ENCODE measurements around the gene CLTCL1. TPM values are rescaled to one million over a fixed set of nuclear protein-coding genes. Genes with fewer than 3 reads are reported as not detected.

CLTCL1 gene
- total and polyA plus RNA-seq, 9 of the 15 experiments (the other 6 are each of a cell fraction or from before 2014, with no cell fraction given): 1.1 to 11.7 (median 5.0) TPM

DNA sequence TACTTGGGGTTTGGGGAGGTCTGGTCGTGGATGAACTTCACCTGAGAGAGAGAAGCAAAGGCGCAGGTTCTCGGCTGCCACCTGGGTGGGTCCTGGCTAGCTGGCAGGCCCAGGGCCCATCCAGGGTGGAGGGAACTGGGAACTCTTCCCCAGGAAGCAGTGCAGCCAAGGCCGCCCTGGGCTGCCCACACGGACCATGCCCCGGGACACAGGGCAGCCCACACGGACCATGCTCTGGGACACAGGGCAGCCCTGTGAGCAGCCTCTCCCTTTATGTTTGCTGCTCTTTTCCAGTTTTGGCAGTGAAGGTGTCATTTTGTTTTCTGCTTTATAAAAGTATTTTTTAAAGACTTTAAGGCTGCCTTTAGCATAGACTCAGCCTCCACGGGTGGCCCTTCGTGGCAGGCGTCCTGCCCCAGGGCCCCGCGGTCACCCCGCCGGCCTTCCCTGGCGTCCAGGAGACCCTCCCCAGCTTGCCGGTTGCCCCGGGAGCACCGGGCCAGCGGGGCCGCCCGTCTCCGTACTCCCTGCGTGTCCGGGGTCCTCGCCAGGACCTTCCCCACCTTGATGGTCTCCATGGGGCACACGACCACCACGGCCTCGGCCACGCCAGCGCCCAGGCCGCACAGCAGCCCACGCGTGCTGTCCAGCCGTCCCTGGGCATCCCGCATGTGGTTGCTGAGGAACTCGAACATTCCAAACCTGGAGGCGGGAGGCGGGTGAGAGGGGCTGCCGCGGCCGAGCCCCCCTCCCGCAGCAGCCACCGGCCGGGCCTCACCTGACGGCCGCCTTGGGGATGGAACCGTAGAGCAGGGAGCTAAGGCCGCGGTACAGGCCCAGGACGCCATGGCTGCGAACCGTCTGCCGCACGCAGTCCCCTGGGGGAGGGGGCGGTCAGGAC is 114.1 kb downstream of the CLTCL1 start (continued):
- TF ChIP-seq, protein P1, sequence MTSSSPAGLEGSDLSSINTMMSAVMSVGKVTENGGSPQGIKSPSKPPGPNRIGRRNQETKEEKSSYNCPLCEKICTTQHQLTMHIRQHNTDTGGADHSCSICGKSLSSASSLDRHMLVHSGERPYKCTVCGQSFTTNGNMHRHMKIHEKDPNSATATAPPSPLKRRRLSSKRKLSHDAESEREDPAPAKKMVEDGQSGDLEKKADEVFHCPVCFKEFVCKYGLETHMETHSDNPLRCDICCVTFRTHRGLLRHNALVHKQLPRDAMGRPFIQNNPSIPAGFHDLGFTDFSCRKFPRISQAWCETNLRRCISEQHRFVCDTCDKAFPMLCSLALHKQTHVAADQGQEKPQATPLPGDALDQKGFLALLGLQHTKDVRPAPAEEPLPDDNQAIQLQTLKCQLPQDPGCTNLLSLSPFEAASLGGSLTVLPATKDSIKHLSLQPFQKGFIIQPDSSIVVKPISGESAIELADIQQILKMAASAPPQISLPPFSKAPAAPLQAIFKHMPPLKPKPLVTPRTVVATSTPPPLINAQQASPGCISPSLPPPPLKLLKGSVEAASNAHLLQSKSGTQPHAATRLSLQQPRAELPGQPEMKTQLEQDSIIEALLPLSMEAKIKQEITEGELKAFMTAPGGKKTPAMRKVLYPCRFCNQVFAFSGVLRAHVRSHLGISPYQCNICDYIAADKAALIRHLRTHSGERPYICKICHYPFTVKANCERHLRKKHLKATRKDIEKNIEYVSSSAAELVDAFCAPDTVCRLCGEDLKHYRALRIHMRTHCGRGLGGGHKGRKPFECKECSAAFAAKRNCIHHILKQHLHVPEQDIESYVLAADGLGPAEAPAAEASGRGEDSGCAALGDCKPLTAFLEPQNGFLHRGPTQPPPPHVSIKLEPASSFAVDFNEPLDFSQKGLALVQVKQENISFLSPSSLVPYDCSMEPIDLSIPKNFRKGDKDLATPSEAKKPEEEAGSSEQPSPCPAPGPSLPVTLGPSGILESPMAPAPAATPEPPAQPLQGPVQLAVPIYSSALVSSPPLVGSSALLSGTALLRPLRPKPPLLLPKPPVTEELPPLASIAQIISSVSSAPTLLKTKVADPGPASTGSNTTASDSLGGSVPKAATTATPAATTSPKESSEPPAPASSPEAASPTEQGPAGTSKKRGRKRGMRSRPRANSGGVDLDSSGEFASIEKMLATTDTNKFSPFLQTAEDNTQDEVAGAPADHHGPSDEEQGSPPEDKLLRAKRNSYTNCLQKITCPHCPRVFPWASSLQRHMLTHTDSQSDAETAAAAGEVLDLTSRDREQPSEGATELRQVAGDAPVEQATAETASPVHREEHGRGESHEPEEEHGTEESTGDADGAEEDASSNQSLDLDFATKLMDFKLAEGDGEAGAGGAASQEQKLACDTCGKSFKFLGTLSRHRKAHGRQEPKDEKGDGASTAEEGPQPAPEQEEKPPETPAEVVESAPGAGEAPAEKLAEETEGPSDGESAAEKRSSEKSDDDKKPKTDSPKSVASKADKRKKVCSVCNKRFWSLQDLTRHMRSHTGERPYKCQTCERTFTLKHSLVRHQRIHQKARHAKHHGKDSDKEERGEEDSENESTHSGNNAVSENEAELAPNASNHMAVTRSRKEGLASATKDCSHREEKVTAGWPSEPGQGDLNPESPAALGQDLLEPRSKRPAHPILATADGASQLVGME (CRISPR knock-in tag; IDR thresholded peaks at IDR 0.05): no peak
- TF ChIP-seq ZNF384 (IDR thresholded peaks at IDR 0.05; ENCODE audit: low read depth, low read length): no peak
- TF ChIP-seq EP400 (IDR thresholded peaks at IDR 0.05): no peak
- TF ChIP-seq FOXM1 (IDR thresholded peaks at IDR 0.05; ENCODE audit: low read depth): no peak
- TF ChIP-seq FOXM1 (CRISPR knock-in tag; IDR thresholded peaks at IDR 0.05; ENCODE audit: low read depth): no peak
- TF ChIP-seq, protein P2, sequence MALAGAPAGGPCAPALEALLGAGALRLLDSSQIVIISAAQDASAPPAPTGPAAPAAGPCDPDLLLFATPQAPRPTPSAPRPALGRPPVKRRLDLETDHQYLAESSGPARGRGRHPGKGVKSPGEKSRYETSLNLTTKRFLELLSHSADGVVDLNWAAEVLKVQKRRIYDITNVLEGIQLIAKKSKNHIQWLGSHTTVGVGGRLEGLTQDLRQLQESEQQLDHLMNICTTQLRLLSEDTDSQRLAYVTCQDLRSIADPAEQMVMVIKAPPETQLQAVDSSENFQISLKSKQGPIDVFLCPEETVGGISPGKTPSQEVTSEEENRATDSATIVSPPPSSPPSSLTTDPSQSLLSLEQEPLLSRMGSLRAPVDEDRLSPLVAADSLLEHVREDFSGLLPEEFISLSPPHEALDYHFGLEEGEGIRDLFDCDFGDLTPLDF (CRISPR knock-in tag; IDR thresholded peaks at IDR 0.05): peak; percentile 16; the same call in 1 of the 2 replicates
- no peak for TF ChIP-seq HDAC8 (tag; IDR thresholded peaks at IDR 0.05)
- TF ChIP-seq SUPT5H (IDR thresholded peaks at IDR 0.05): no peak
- TF ChIP-seq NFRKB (IDR thresholded peaks at IDR 0.05; ENCODE audit: low read depth): no peak
- TF ChIP-seq ZNF445 (CRISPR knock-in tag; IDR thresholded peaks at IDR 0.05; ENCODE audit: low read depth): 0 out of 2 replicates have a peak, but pooled peaks have one; percentile 13
- TF ChIP-seq, protein P3, sequence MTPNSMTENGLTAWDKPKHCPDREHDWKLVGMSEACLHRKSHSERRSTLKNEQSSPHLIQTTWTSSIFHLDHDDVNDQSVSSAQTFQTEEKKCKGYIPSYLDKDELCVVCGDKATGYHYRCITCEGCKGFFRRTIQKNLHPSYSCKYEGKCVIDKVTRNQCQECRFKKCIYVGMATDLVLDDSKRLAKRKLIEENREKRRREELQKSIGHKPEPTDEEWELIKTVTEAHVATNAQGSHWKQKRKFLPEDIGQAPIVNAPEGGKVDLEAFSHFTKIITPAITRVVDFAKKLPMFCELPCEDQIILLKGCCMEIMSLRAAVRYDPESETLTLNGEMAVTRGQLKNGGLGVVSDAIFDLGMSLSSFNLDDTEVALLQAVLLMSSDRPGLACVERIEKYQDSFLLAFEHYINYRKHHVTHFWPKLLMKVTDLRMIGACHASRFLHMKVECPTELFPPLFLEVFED (CRISPR knock-in tag; conservative IDR thresholded peaks at IDR 0.05): peak; percentile 17; the same call in 1 of the 2 replicates
- no peak for TF ChIP-seq RCOR1 (IDR thresholded peaks at IDR 0.05; ENCODE audit: borderline replicate concordance in 1 of 2, low read depth in 2 of 2, low read length in 2 of 2)
- TF ChIP-seq MEF2A (IDR thresholded peaks at IDR 0.05; ENCODE audit: control insufficient read depth, low read depth, low read length): no peak
- no peak; the same call in 1 of the 2 replicates for TF ChIP-seq POLR2AphosphoS2 (IDR thresholded peaks at IDR 0.05; ENCODE audit: low read length)
- TF ChIP-seq CBFA2T3 (IDR thresholded peaks at IDR 0.05): no peak
- TF ChIP-seq, protein P4, sequence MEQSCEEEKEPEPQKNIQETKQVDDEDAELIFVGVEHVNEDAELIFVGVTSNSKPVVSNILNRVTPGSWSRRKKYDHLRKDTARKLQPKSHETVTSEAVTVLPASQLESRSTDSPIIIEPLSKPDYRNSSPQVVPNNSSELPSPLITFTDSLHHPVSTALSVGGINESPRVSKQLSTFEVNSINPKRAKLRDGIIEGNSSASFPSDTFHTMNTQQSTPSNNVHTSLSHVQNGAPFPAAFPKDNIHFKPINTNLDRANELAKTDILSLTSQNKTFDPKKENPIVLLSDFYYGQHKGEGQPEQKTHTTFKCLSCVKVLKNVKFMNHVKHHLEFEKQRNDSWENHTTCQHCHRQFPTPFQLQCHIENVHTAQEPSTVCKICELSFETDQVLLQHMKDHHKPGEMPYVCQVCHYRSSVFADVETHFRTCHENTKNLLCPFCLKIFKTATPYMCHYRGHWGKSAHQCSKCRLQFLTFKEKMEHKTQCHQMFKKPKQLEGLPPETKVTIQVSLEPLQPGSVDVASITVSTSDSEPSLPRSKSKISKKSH (CRISPR knock-in tag; IDR thresholded peaks at IDR 0.05): 0 out of 2 replicates have a peak, but pooled peaks have one; percentile 2
- no peak for TF ChIP-seq GATAD2A (IDR thresholded peaks at IDR 0.05)
- no peak for TF ChIP-seq FOS (IDR thresholded peaks at IDR 0.05; ENCODE audit: extremely low read depth, insufficient read length)
- no peak for TF ChIP-seq SLC30A9 (CRISPR knock-in tag; IDR thresholded peaks at IDR 0.05)
